HG03439 (cell line): ENCODE data around the gene ACKR2.

Experiments
- ATAC-seq: cut with Tn5 transposase; IDR thresholded peaks from one replicate; pipeline ENCODE4 v1.9.1; 2021; ENCODE audit warnings: mild to moderate bottlenecking, moderate library complexity; ENCODE audit not compliant: unreplicated experiment

Gene ACKR2

GRCh38 chr3:42809202-42809601 lies at the start of gene ACKR2:
TSS of gene ACKR2 (plus strand) at chr3:42809445. CDS start at chr3:42864503, 55,058 bp downstream.
- no peak for ATAC-seq

- no peak for ATAC-seq
These were observed 47.1 kb upstream of the ACKR2 start for GRCh38 chr3:42762046-42762724.

GRCh38 chr3:42763021-42763420 lies 46.2 kb upstream of the ACKR2 start:
- ATAC-seq = no peak

GRCh38 chr3:42764115-42764514 lies 45.1 kb upstream of the ACKR2 start:
- no peak for ATAC-seq

GRCh38 chr3:42764561-42765295 lies 44.5 kb upstream of the ACKR2 start:
- no peak for ATAC-seq

- ATAC-seq = no peak
These were observed 39.6 kb upstream of the ACKR2 start for GRCh38 chr3:42769477-42770131.

GRCh38 chr3:42771271-42771670 lies 38.0 kb upstream of the ACKR2 start:
- no peak for ATAC-seq

GRCh38 chr3:42772670-42773408 lies 36.4 kb upstream of the ACKR2 start, which contains the start of gene CCDC13:
TSS of gene CCDC13 (minus strand) at chr3:42773253. CDS start at chr3:42758345, 14,908 bp downstream.
- peak; percentile 98 for ATAC-seq

- peak; percentile 4 for ATAC-seq
These were observed 35.9 kb upstream of the ACKR2 start for GRCh38 chr3:42773409-42773751.

- no peak for ATAC-seq
These were observed 30.6 kb upstream of the ACKR2 start for GRCh38 chr3:42778644-42779043.

- no peak for ATAC-seq
These were observed 28.8 kb upstream of the ACKR2 start for GRCh38 chr3:42780398-42780797.

GRCh38 chr3:42780892-42781700 lies 28.1 kb upstream of the ACKR2 start:
- peak; percentile 74 for ATAC-seq

GRCh38 chr3:42786212-42786611 lies 23.0 kb upstream of the ACKR2 start:
- no peak for ATAC-seq

GRCh38 chr3:42786631-42787030 lies 22.6 kb upstream of the ACKR2 start:
- no peak for ATAC-seq

GRCh38 chr3:42790714-42791229 lies 18.5 kb upstream of the ACKR2 start:
- no peak for ATAC-seq

- no peak for ATAC-seq
These were observed 13.5 kb upstream of the ACKR2 start for GRCh38 chr3:42795621-42796181.

GRCh38 chr3:42796332-42796885 lies 12.8 kb upstream of the ACKR2 start:
- no peak for ATAC-seq

- no peak for ATAC-seq
These were observed 9.9 kb upstream of the ACKR2 start for GRCh38 chr3:42799376-42799775.

GRCh38 chr3:42800251-42800650 lies 9.0 kb upstream of the ACKR2 start:
- ATAC-seq = no peak
